ENCODE data around the gene ZBTB45. TPM values are rescaled to one million over a fixed set of nuclear protein-coding genes. Genes with fewer than 3 reads are reported as not detected.

The ZBTB45 gene
- total RNA-seq, 2 experiments from 2014 or later = 10.1 to 11.1 TPM

DNA sequence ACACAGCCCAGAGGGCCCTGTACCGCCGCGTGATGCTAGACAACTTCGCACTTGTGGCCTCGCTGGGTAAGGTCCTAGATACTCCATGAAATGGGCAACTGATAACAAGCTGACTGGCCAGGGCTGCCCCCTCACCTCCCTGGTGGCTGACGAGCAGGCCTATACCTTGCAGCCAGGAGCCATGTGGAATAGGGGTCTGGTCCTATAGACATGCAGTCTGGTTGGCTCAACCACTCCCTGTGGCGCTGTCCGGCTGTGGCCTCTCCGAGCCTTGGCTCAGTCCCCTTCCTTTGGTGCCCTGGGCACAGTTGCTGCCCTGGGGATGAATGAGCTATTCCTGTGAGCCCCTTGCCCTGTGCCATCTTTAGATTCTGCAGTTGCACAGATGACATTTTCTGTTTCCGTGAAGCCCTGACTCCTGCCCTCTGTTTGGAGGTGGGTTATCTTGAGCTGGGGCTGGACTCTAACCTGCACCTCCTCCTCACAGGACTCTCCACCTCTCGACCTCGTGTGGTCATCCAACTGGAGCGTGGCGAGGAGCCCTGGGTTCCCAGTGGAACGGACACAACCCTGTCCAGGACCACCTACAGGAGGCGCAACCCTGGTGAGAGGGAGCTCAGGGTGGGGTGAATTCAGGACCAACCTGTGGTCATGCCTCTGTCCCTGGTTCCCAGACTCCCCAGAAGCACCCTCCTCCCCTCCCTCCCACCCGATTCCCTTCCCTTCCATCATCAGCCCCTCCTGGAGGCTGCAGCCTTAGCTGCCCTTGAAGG lies 50.2 kb downstream of the ZBTB45 start:
- Mint-ChIP-seq H3K36me3 (ENCODE audit: low read depth) (peaks cover 8% of the 10 kb centered on the region), H3K9me3 (ENCODE audit: low read depth) (no peaks in the 10 kb centered on the region), H3K27ac (no peak overlapping the region), H3K27me3 (peaks cover 2% of the 10 kb centered on the region), H3K4me1 (peaks cover 23% of the 10 kb centered on the region), H3K4me3 (peak overlapping the region; percentile 86)
- intact Hi-C loops (cut with DNase I, micrococcal nuclease) = no loop called here
- no peak for DNase-seq
- no peak for ATAC-seq
- ChIA-PET POLR2A (interaction anchor here (1.0 kb wide), 1 partner anchor 110 kb away, joined by 3 read pairs; no protein-coding TSS in a partner anchor), CTCF (interaction anchor here (0.6 kb wide), 1 partner anchor 21 kb away, joined by 3 read pairs; no protein-coding TSS in a partner anchor)

DNA sequence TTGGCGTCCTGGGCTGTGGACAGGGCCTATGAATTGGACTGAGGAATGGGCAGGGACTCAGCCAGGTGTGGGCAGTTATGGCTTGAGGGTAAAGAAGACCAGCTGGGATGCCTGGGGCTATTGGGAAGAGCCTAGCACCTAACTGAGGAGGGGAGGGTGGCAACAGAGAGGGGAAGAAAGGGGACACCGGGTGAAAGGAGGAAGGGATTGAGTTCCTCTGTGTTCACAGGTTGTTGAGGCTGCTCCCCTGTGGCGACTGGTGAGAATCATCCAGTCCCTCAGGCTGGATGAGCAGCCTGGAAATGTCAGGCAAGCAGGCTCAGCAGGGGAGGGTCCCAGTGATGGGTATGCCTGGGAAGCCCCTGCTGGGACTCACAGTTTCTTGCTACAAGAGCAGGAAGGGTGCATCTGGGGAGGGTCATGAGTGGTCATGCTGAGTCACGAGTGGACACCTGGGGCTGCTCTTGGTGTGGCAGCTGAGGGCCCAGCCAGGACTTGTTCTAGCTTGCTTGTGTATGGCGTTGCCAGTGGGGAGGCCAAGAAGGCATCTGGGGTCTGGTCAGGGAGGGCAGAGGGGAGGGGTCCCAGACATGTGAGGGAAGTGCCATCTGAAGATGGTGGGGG lies 51.3 kb downstream of the ZBTB45 start:
- peaks cover 2% of the 10 kb centered on the region for H3K27me3 Mint-ChIP-seq
- DNase-seq (no peak), ATAC-seq (no peak)
- H3K36me3 Mint-ChIP-seq (ENCODE audit: low read depth) = peaks cover 10% of the 10 kb centered on the region
- peaks cover 22% of the 10 kb centered on the region for H3K4me1 Mint-ChIP-seq
- peak overlapping the region; percentile 47 for H3K27ac Mint-ChIP-seq
- ChIA-PET POLR2A (no interaction called here), CTCF (interaction anchor here (0.7 kb wide), 1 partner anchor 96 kb away, joined by 3 read pairs; no protein-coding TSS in a partner anchor)
- intact Hi-C loops (cut with DNase I, micrococcal nuclease) = no loop called here
- H3K9me3 Mint-ChIP-seq (ENCODE audit: low read depth) = no peaks in the 10 kb centered on the region
- H3K4me3 Mint-ChIP-seq = peak overlapping the region; percentile 86

DNA sequence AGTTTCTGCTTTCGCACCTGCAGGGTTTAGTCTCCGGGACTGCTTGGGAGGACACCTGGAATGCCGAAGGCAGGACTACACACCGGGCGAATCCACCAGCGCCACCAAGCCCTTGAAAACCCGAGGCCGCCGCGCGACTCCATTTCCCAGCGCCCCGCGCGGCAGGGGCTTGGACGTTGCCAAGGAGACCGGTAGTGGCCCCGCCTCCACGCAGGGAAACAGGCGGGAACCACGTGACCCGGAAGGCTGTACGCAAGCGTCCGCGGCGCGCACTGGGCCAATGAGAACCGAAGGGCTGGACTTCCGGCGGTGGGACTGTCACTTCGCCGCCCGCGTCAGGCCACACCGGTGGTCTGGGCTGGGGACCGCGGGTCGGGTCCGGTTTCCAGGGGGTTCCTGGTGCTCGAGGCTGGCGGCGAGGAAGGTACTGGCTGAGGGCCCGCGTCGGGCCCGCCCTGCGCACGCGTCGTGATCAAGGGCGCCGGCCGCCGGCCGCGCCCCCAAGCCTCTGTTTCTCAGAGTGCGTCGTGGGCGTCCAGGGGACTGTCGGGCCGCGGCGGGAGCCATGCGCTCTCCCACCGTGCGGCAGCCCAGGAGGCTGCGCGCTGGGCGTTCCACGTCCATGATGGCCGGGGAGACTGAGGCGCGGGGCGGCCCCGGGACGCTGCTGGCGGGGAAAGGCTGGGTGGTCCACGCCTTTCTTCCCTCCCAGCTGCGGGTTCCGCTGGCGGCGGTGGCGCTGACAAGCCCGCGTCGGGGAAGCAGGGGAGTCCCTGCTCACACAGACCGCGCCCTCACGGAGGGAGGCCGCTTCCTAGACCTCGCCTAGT lies 52.6 kb downstream of the ZBTB45 start, which contains the start of gene ZNF324:
TSS of gene ZNF324 (plus strand) at position 321 of the 830 bp plus-strand sequence. CDS start 2,106 bp downstream, outside the sequence.
- Mint-ChIP-seq H3K4me3 (peak within 1 kb of the TSS; percentile 86), H3K36me3 (ENCODE audit: low read depth) (peaks cover 8% of the 10 kb centered on the region), H3K4me1 (peaks cover 22% of the 10 kb centered on the region), H3K27ac (peak within 1 kb of the TSS; percentile 47), H3K27me3 (peaks cover 2% of the 10 kb centered on the region), H3K9me3 (ENCODE audit: low read depth) (no peaks in the 10 kb centered on the region)
- ATAC-seq = peak; percentile 98
- DNase-seq = peak; percentile 99
- ChIA-PET POLR2A (interaction anchor here (0.7 kb wide), 1 partner anchor 16 kb away, joined by 3 read pairs; the partner anchor contains the start of gene ZNF324B), CTCF (no interaction called here)
- intact Hi-C loops (cut with DNase I, micrococcal nuclease) = loop anchor here (1.0 to 2.0 kb wide), 17 partner anchors 8 to 189 kb away; partner anchors contain the start of genes ZNF132 (in 2 of the 2), ZNF324B (in 2 of the 2), ZNF584 (in 2 of the 2) and CHMP2A (in 1 of the 2)

DNA sequence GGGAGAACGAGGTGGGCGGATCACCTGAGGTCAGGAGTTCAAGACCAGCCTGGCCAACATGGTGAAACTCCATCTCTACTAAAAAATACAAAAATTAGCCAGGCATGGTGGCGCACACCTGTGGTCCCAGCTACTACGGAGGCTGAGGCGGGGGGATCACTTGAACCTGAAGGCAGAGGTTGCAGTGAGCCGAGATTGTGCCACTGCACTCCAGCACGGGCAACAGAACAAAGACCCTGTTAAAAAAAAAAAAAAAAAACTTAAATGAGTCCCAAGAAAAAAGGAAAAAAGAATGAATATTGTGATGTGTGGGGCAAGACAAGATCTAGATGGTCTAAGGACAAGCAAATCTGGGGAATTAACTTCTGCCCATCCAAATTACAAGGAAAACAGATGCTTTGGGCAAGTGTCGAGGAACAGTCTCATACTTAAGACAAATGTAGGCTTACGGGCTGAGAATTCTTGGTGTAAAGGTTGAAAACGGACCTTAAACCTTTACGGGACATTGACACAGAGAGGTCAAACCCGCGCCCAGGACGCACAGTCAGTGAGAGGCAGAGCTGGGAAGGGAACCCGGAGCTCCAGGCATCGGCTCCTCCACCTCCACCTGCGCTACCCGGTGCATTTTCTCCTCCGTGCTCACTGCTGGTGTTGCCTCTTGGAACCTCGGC lies 53.4 kb downstream of the ZBTB45 start:
- peak; percentile 17 for ATAC-seq
- ChIA-PET POLR2A (interaction anchor here (0.7 kb wide), 1 partner anchor 15 kb away, joined by 3 read pairs; the partner anchor contains the start of gene ZNF324B), CTCF (no interaction called here)
- peaks cover 22% of the 10 kb centered on the region for H3K4me1 Mint-ChIP-seq
- no peaks in the 10 kb centered on the region for H3K9me3 Mint-ChIP-seq (ENCODE audit: low read depth)
- H3K36me3 Mint-ChIP-seq (ENCODE audit: low read depth) = peaks cover 8% of the 10 kb centered on the region
- H3K27me3 Mint-ChIP-seq = peaks cover 2% of the 10 kb centered on the region
- peak overlapping the region; percentile 86 for H3K4me3 Mint-ChIP-seq
- intact Hi-C loops (cut with DNase I, micrococcal nuclease) = loop anchor here (1.0 to 2.0 kb wide), 13 partner anchors 9 to 188 kb away; partner anchors contain the start of genes ZNF584 (in 2 of the 2), CHMP2A (in 1 of the 2), ERVK3-1 (in 1 of the 2) and MZF1 (in 1 of the 2)
- DNase-seq = no peak
- no peak overlapping the region for H3K27ac Mint-ChIP-seq

Small RNA genes lying within 50 kb of the gene (microRNA-seq; reads per million reads assigned to microRNA genes)
- 8.8 reads per million, percentile 26 among the genes with 10 or more reads in this experiment for gene MIR6807 (ENCODE audit: borderline replicate concordance)

Other genes starting within 250 kb of the ZBTB45 start
- 1 to 10 TPM; 4.4 to 4.5 TPM for gene ZNF8, start 240.9 kb downstream of the ZBTB45 start, total RNA-seq
- gene ERVK3-1, start 214.4 kb downstream of the ZBTB45 start, total RNA-seq = 10 to 100 TPM; 38.6 to 53.6 TPM
- 1 to 10 TPM; 3.1 to 3.8 TPM for gene ZSCAN22, start 192.8 kb downstream of the ZBTB45 start, total RNA-seq
- 1 to 10 TPM; 2.9 to 4.7 TPM for gene A1BG, start 166.3 kb downstream of the ZBTB45 start, total RNA-seq
- gene ZNF497, start 157.1 kb downstream of the ZBTB45 start, total RNA-seq = 1 to 10 TPM; 1.1 to 1.5 TPM
- gene ZNF837, start 138.8 kb downstream of the ZBTB45 start, total RNA-seq = 1 to 10 TPM; 2.0 to 2.5 TPM
- gene RPS5, start 132.5 kb downstream of the ZBTB45 start, total RNA-seq = 1,000 to 10,000 TPM; 1,234 to 1,535 TPM
- under 1 TPM; 0.25 to 0.56 TPM for gene RNF225, start 124.2 kb downstream of the ZBTB45 start, total RNA-seq
- gene ZNF584, start 111.2 kb downstream of the ZBTB45 start, total RNA-seq = 10 to 100 TPM in 1 of 2 experiments, 1 to 10 TPM in 1; 9.9 to 11.2 TPM
- 1 to 10 TPM; 3.3 to 4.4 TPM for gene ZNF132, start 79.7 kb downstream of the ZBTB45 start, total RNA-seq
- 1 to 10 TPM; 5.8 to 7.5 TPM for gene ZNF324B, start 68.2 kb downstream of the ZBTB45 start, total RNA-seq
- 1 to 10 TPM; 4.7 to 7.5 TPM for gene ZNF324, start 52.7 kb downstream of the ZBTB45 start, total RNA-seq
- gene ZNF446, start 43.5 kb downstream of the ZBTB45 start, total RNA-seq = 1 to 10 TPM; 4.2 to 4.7 TPM
- gene SLC27A5, start 7.8 kb downstream of the ZBTB45 start, total RNA-seq = 10 to 100 TPM in 1 of 2 experiments, 1 to 10 TPM in 1; 8.9 to 19.5 TPM
- gene TRIM28, start 24.3 kb upstream of the ZBTB45 start, total RNA-seq = 100 to 1,000 TPM; 481 to 758 TPM
- 100 to 1,000 TPM; 101 to 107 TPM for gene CHMP2A, start 35.3 kb upstream of the ZBTB45 start, total RNA-seq
- 100 to 1,000 TPM; 115 to 138 TPM for gene UBE2M, start 38.8 kb upstream of the ZBTB45 start, total RNA-seq
- gene MZF1, start 53.5 kb upstream of the ZBTB45 start, total RNA-seq = 10 to 100 TPM; 14.3 to 15.0 TPM

Data from activated CD4-positive, alpha-beta T cell treated with anti-CD3 and anti-CD28 coated beads for 36 hours (primary cell).